Measurements from ENCODE around the gene EMCN.

Gene EMCN

GRCh38 chr4:100421361-100421978 is 96.4 kb downstream of the EMCN start:
- in situ Hi-C loops (cut with MboI; ENCODE audit: low sequenced_read_pairs, unreplicated experiment): no loop called here
- no peak for DNase-seq (ENCODE audit: low spot score)
- TF ChIP-seq CTCF (IDR thresholded peaks at IDR 0.05; ENCODE audit: borderline replicate concordance, control extremely low read depth, extremely low read depth, insufficient read depth, missing control alignments): peak; percentile 10

GRCh38 chr4:100420571-100420970 is 97.3 kb downstream of the EMCN start:
- no peak for DNase-seq (ENCODE audit: low spot score)
- TF ChIP-seq CTCF (IDR thresholded peaks at IDR 0.05; ENCODE audit: borderline replicate concordance, control extremely low read depth, extremely low read depth, insufficient read depth, missing control alignments): no peak
- in situ Hi-C loops (cut with MboI; ENCODE audit: low sequenced_read_pairs, unreplicated experiment): no loop called here

GRCh38 chr4:100417565-100417964 is 100.3 kb downstream of the EMCN start:
- no peak for TF ChIP-seq CTCF (IDR thresholded peaks at IDR 0.05; ENCODE audit: borderline replicate concordance, control extremely low read depth, extremely low read depth, insufficient read depth, missing control alignments)
- no peak for DNase-seq (ENCODE audit: low spot score)
- in situ Hi-C loops (cut with MboI; ENCODE audit: low sequenced_read_pairs, unreplicated experiment): no loop called here

GRCh38 chr4:100414016-100414790 is 103.6 kb downstream of the EMCN start:
- no peak for TF ChIP-seq CTCF (IDR thresholded peaks at IDR 0.05; ENCODE audit: borderline replicate concordance, control extremely low read depth, extremely low read depth, insufficient read depth, missing control alignments)
- in situ Hi-C loops (cut with MboI; ENCODE audit: low sequenced_read_pairs, unreplicated experiment): no loop called here
- DNase-seq (ENCODE audit: low spot score): no peak

GRCh38 chr4:100391863-100392262 is 126.0 kb downstream of the EMCN start:
- no peak for TF ChIP-seq CTCF (IDR thresholded peaks at IDR 0.05; ENCODE audit: borderline replicate concordance, control extremely low read depth, extremely low read depth, insufficient read depth, missing control alignments)
- DNase-seq (ENCODE audit: low spot score): no peak
- in situ Hi-C loops (cut with MboI; ENCODE audit: low sequenced_read_pairs, unreplicated experiment): no loop called here

GRCh38 chr4:100391086-100391485 is 126.7 kb downstream of the EMCN start:
- no peak for DNase-seq (ENCODE audit: low spot score)

More at GRCh38 chr4:100391086-100391485, 126.7 kb downstream of the EMCN start:
- in situ Hi-C loops (cut with MboI; ENCODE audit: low sequenced_read_pairs, unreplicated experiment): no loop called here
- no peak for TF ChIP-seq CTCF (IDR thresholded peaks at IDR 0.05; ENCODE audit: borderline replicate concordance, control extremely low read depth, extremely low read depth, insufficient read depth, missing control alignments)
